Activated T-cell treated with anti-CD3 and anti-CD28 coated beads, Interleukin-2, amount 50 U/mL, for 72 hours (primary cell): ENCODE results near the gene TEC. TPM values are rescaled to one million over a fixed set of nuclear protein-coding genes. Genes with fewer than 3 reads are reported as not detected.
"Not testable (repeated sequence)": the region's sequence is repeated elsewhere in the genome, so short reads cannot be mapped to it uniquely, and the experiment has no call there.

Experiments
- ATAC-seq, 2 donors: fragments of 150-1000 bp; cut with Tn5 transposase; replicated peaks in 1 of 2; 2 replicates each; pipeline ENCODE4 v1.10.0; 2021; ENCODE audit warnings: moderate library complexity in 2 of 2, mild to moderate bottlenecking in 1 of 2
- DNase-seq, 2 donors: peaks; one replicate each; pipeline ENCODE4 v3.0.0; 2021 to 2022; ENCODE audit warnings: mixed read lengths in 1 of 2
- H3K27ac Mint-ChIP-seq: one replicate; pipeline ENCODE4 v1.8.0; 2022; ENCODE audit warnings: mild to moderate bottlenecking, moderate library complexity, mixed read lengths
- H3K27me3 Mint-ChIP-seq: one replicate; pipeline ENCODE4 v1.8.0; 2022; ENCODE audit warnings: low read depth, mixed read lengths
- H3K36me3 Mint-ChIP-seq, 2 donors: one replicate each; pipeline ENCODE4 v1.8.0; 2022; ENCODE audit warnings: mixed read lengths in 2 of 2, mild to moderate bottlenecking in 1 of 2; ENCODE audit not compliant: insufficient read depth in 2 of 2
- H3K4me1 Mint-ChIP-seq: one replicate; pipeline ENCODE4 v1.8.0; 2022; ENCODE audit warnings: low read depth, mixed read lengths
- H3K4me3 Mint-ChIP-seq, 2 donors: one replicate each; pipeline ENCODE4 v1.8.0; 2022; ENCODE audit warnings: mild to moderate bottlenecking in 2 of 2, mixed read lengths in 2 of 2, moderate library complexity in 2 of 2
- H3K9me3 Mint-ChIP-seq, 2 donors: one replicate each; pipeline ENCODE4 v1.8.0; 2022; ENCODE audit warnings: mixed read lengths in 2 of 2
- total RNA-seq, 2 donors: library from RNA; stranded (reverse); gene quantifications; one replicate each; pipeline ENCODE4 v1.2.3, GENCODE V29; 2022

Gene TEC
- total RNA-seq, 2 donors from 2014 or later, result 2.2 to 4.6 TPM

DNA sequence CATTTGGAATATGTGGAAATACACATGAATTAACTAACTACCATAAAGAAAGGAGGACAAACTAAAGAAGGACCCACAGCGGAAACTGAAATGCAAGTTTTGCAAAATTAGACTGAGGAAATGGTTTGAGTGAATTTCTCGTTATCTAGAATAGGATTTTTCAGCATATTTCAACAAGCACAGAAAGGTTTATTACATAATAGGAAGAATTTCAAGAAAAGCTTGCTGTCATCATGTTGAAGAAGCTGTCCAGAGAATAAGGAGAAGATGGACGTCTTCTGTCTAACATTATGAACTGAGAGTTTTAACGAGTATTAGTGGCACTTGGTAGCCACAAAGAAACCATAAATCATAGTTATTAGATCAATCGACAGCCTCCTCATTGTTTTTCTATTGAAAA, 45.0 kb downstream of the TEC start:
- no peak for DNase-seq
- no peaks in the 10 kb centered on the region for H3K4me1 Mint-ChIP-seq
- no peak overlapping the region for H3K4me3 Mint-ChIP-seq

DNA sequence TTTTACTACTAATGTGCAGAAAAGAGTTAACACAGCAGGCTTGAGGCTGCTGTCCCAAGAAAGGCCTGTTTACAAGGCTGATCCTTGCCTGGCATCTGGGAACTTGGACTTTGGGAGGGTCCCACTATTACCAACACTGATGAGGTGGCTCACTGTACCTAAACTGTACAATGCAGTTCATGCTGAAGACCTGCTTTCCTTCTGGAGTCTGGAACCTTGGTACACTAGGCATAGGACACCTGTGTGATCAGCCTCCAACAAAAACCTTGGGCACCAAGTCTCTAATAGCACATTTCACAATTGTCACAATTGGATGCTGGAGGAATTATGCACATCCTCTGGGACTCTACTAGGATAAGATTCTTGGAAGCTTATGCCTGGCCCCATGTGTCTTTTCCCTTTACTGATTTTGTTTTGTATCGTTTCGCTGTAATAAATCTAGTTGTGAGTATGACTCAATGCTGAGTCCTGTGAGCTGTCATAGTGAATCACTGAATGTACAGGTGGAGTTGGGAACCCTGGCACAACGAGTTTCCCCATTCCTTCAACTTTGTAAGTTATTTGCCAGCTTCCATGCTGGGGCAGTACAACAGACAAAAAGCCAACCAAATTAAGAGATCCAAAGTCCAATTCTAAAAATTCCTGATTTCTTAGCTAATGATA, 45.9 kb downstream of the TEC start:
- Mint-ChIP-seq H3K9me3 (no peaks in the 10 kb centered on the region), H3K36me3 (peaks cover 2 to 3% of the 10 kb centered on the region in 2 donors), H3K27ac (no peak overlapping the region), H3K27me3 (no peaks in the 10 kb centered on the region), H3K4me1 (no peaks in the 10 kb centered on the region), H3K4me3 (no peak overlapping the region)
- DNase-seq, result no peak
- no peak for ATAC-seq

More for the DNA sequence above, 45.0 kb downstream of the TEC start:
- Mint-ChIP-seq H3K36me3 (peaks cover 2 to 3% of the 10 kb centered on the region in 2 donors), H3K9me3 (no peaks in the 10 kb centered on the region), H3K27ac (no peak overlapping the region), H3K27me3 (no peaks in the 10 kb centered on the region)
- ATAC-seq, result no peak

GRCh38 chr4:48222491-48222890, 47.1 kb downstream of the TEC start:
- H3K4me3 Mint-ChIP-seq, result no peak overlapping the region
- no peaks in the 10 kb centered on the region for H3K9me3 Mint-ChIP-seq
- ATAC-seq (no peak), DNase-seq (no peak)
- H3K4me1 Mint-ChIP-seq, result no peaks in the 10 kb centered on the region
- peaks cover 2 to 3% of the 10 kb centered on the region in 2 donors for H3K36me3 Mint-ChIP-seq
- H3K27ac Mint-ChIP-seq, result no peak overlapping the region
- H3K27me3 Mint-ChIP-seq, result no peaks in the 10 kb centered on the region

DNA sequence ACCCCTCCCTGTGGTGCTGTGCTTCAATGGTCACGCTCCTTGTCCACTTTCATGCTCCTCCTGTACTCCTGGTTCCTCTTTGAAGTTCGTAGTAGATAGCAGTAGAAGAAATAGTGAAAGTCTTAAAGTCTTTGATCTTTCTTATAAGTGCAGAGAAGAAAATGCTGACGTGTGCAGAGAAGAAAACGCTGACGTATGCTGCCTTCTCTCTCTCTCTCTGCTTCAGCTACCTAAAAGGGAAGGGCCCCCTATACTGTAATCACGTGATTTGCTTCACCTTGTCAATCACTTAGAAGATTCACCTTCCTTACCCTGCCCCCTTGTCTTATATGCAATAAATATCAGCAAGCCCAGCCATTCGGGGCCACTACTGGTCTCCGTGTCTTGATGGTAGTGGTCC, 50.2 kb downstream of the TEC start:
- not testable (repeated sequence) for ATAC-seq, H3K27me3 Mint-ChIP-seq, H3K4me3 Mint-ChIP-seq, DNase-seq, H3K36me3 Mint-ChIP-seq, H3K9me3 Mint-ChIP-seq, H3K27ac Mint-ChIP-seq, H3K4me1 Mint-ChIP-seq

GRCh38 chr4:48216563-48216962, 53.1 kb downstream of the TEC start:
- no peak overlapping the region for H3K4me3 Mint-ChIP-seq
- H3K9me3 Mint-ChIP-seq, result no peaks in the 10 kb centered on the region
- no peak for DNase-seq
- ATAC-seq, result no peak
- H3K27me3 Mint-ChIP-seq, result no peaks in the 10 kb centered on the region
- peak overlapping the region; percentile 24 for H3K27ac Mint-ChIP-seq
- peaks cover 0 to 2% of the 10 kb centered on the region in 2 donors for H3K36me3 Mint-ChIP-seq
- H3K4me1 Mint-ChIP-seq, result peaks cover 11% of the 10 kb centered on the region

DNA sequence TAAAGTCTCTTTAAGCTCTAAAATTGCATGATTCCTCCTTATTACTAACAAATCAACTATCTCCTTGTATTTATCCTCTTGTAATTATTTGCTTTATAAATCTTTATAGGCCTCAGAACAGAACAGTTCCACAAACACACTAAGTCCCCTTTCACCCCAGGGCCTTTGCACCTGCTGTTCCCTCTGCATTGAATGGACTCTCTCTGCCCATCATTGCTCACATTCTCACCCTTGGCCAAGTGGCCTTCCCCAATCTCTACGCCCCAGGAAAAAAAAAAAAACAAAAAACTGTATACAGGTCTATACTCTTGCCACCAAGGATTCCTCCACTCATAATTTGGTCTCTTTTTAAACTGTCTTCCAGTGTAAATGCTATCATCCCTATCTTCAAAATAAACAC, 53.7 kb downstream of the TEC start:
- DNase-seq (no peak), ATAC-seq (no peak)
- peak overlapping the region; percentile 88 for H3K27ac Mint-ChIP-seq
- peaks cover 0 to 2% of the 10 kb centered on the region in 2 donors for H3K36me3 Mint-ChIP-seq
- no peak overlapping the region for H3K4me3 Mint-ChIP-seq
- peaks cover 12% of the 10 kb centered on the region for H3K4me1 Mint-ChIP-seq
- no peaks in the 10 kb centered on the region for H3K9me3 Mint-ChIP-seq
- no peaks in the 10 kb centered on the region for H3K27me3 Mint-ChIP-seq

- ATAC-seq, result peak; percentile 68 to 75
- H3K27me3 Mint-ChIP-seq, result no peaks in the 10 kb centered on the region
- no peak for DNase-seq
- no peak overlapping the region for H3K27ac Mint-ChIP-seq
- H3K4me1 Mint-ChIP-seq, result peaks cover 24% of the 10 kb centered on the region
- H3K36me3 Mint-ChIP-seq, result peaks cover 0 to 2% of the 10 kb centered on the region in 2 donors
- H3K9me3 Mint-ChIP-seq, result no peaks in the 10 kb centered on the region
- peak overlapping the region in 1 of 2 donors; percentile 2 for H3K4me3 Mint-ChIP-seq
Measured at GRCh38 chr4:48212165-48212564, 57.5 kb downstream of the TEC start.

GRCh38 chr4:48210966-48211328, 58.7 kb downstream of the TEC start:
- no peaks in the 10 kb centered on the region for H3K27me3 Mint-ChIP-seq
- no peak overlapping the region for H3K4me3 Mint-ChIP-seq
- H3K4me1 Mint-ChIP-seq, result peaks cover 24% of the 10 kb centered on the region
- DNase-seq (no peak), ATAC-seq (no peak)
- H3K36me3 Mint-ChIP-seq, result no peaks in the 10 kb centered on the region
- H3K27ac Mint-ChIP-seq, result no peak overlapping the region
- H3K9me3 Mint-ChIP-seq, result no peaks in the 10 kb centered on the region

- Mint-ChIP-seq H3K36me3 (peaks cover 0 to 3% of the 10 kb centered on the region in 2 donors), H3K27ac (no peak overlapping the region), H3K9me3 (no peaks in the 10 kb centered on the region), H3K27me3 (peaks cover 6% of the 10 kb centered on the region), H3K4me1 (peaks cover 11% of the 10 kb centered on the region), H3K4me3 (no peak overlapping the region)
- DNase-seq (no peak), ATAC-seq (no peak)
Measured at GRCh38 chr4:48205626-48206025, 64.0 kb downstream of the TEC start.

DNA sequence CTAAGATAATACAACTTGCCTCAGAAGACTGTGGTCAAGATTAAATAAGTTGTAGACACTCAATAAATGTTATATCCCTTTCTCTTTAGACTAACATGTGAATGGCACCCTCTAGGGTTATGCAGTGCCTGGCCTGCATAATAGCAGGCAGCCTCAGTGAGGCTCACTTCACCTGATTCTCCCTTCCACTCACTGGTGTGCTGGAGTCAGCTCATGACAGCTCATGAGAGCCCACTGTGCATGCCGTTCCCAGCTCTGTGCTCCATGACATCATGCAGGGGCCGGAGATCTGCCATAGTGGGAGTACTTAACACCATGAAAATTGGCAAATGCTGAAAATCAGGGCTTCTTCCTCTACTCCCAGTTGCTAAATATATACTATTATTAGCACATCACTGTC, 64.5 kb downstream of the TEC start:
- Mint-ChIP-seq H3K4me3 (no peak overlapping the region), H3K27me3 (peaks cover 6% of the 10 kb centered on the region), H3K36me3 (peaks cover 0 to 3% of the 10 kb centered on the region in 2 donors), H3K9me3 (no peaks in the 10 kb centered on the region), H3K4me1 (peaks cover 6% of the 10 kb centered on the region), H3K27ac (no peak overlapping the region)
- ATAC-seq (no peak), DNase-seq (no peak)

GRCh38 chr4:48203819-48204218, 65.8 kb downstream of the TEC start:
- Mint-ChIP-seq H3K4me1 (no peaks in the 10 kb centered on the region), H3K9me3 (no peaks in the 10 kb centered on the region), H3K36me3 (peaks cover 0 to 3% of the 10 kb centered on the region in 2 donors), H3K27me3 (peaks cover 6% of the 10 kb centered on the region), H3K4me3 (no peak overlapping the region), H3K27ac (no peak overlapping the region)
- DNase-seq (no peak), ATAC-seq (no peak)

- DNase-seq, result no peak
- no peak for ATAC-seq
- H3K9me3 Mint-ChIP-seq, result no peaks in the 10 kb centered on the region
- peaks cover 6% of the 10 kb centered on the region for H3K27me3 Mint-ChIP-seq
- no peak overlapping the region for H3K27ac Mint-ChIP-seq
- no peaks in the 10 kb centered on the region for H3K4me1 Mint-ChIP-seq
- peaks cover 0 to 3% of the 10 kb centered on the region in 2 donors for H3K36me3 Mint-ChIP-seq
- H3K4me3 Mint-ChIP-seq, result no peak overlapping the region
Measured at GRCh38 chr4:48197643-48198237, 71.9 kb downstream of the TEC start.

DNA sequence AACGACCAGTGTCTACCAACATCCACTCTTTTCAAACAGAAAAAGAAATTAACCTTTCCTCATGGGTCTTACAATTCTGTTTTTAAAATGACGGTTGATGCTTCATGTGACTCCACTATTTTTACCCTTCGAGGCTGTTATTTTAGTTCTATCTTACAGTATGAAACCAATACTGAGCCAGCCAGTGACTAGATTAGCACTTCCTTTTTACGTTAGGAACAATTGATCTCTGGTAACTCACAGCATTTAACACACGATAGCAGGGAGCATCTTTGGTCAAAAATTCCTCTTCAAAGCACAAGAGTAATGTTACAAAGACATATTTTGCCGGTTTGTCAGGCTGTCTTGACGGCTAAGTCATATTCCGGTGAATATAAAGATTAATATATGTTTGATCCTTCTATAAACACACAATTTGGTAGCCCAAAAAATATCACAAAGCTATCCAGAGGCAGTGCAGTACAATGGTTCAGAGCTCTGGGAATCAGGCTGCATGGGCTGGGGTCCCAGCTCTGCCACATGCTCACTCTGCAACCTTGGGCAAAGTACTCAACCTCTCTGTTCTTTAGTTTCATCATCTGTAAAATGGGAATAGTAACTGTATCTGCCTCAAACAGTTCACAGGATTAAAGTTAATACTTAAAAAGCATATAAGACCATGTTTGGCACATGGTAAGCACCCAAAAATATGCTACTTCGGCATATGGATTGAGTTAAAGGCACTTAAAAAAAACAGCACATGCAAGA, 72.7 kb downstream of the TEC start:
- Mint-ChIP-seq H3K27me3 (peaks cover 6% of the 10 kb centered on the region), H3K4me1 (no peaks in the 10 kb centered on the region), H3K9me3 (no peaks in the 10 kb centered on the region), H3K4me3 (no peak overlapping the region), H3K27ac (no peak overlapping the region), H3K36me3 (peaks cover 0 to 3% of the 10 kb centered on the region in 2 donors)
- ATAC-seq (no peak), DNase-seq (no peak)
